HG03442 (cell line): ENCODE measurements around the gene PDIA4.
"Not testable (repeated sequence)": the region's sequence is repeated elsewhere in the genome, so short reads cannot be mapped to it uniquely, and the experiment has no call there.

Source experiments
- ATAC-seq: cut with Tn5 transposase; IDR thresholded peaks from one replicate; pipeline ENCODE4 v1.9.1; 2021; ENCODE audit warnings: mild to moderate bottlenecking, moderate library complexity; ENCODE audit not compliant: unreplicated experiment

The PDIA4 gene

GRCh38 chr7:149004405-149005370, 23.6 kb downstream of the PDIA4 start:
- ATAC-seq = no peak

GRCh38 chr7:149003560-149004305, 24.6 kb downstream of the PDIA4 start:
- ATAC-seq = no peak

- ATAC-seq = no peak
Observed at GRCh38 chr7:149003018-149003417, 25.3 kb downstream of the PDIA4 start.

- ATAC-seq = no peak
Observed at GRCh38 chr7:149002604-149003003, 25.7 kb downstream of the PDIA4 start.

GRCh38 chr7:149001427-149002068, 26.8 kb downstream of the PDIA4 start:
- ATAC-seq = no peak

GRCh38 chr7:149000961-149001360, 27.3 kb downstream of the PDIA4 start:
- ATAC-seq = no peak

- no peak for ATAC-seq
Observed at GRCh38 chr7:148999192-148999591, 29.1 kb downstream of the PDIA4 start.

GRCh38 chr7:148997497-148997896, 30.8 kb downstream of the PDIA4 start:
- ATAC-seq = no peak

GRCh38 chr7:148994576-148994975, 33.7 kb downstream of the PDIA4 start:
- ATAC-seq = no peak

- ATAC-seq = no peak
Observed at GRCh38 chr7:148993193-148993592, 35.1 kb downstream of the PDIA4 start.

GRCh38 chr7:148991536-148991935, 36.8 kb downstream of the PDIA4 start:
- ATAC-seq = no peak

GRCh38 chr7:148987751-148988512, 40.4 kb downstream of the PDIA4 start:
- ATAC-seq = no peak

- peak; percentile 90 for ATAC-seq
Observed at GRCh38 chr7:148987010-148987750, 41.1 kb downstream of the PDIA4 start.

GRCh38 chr7:148986742-148987009, 41.6 kb downstream of the PDIA4 start:
- no peak for ATAC-seq

GRCh38 chr7:148983200-148984146, 44.8 kb downstream of the PDIA4 start:
- ATAC-seq = peak; percentile 52

- ATAC-seq = no peak
Observed at GRCh38 chr7:148982654-148983199, 45.6 kb downstream of the PDIA4 start.

- no peak for ATAC-seq
Observed at GRCh38 chr7:148979827-148980226, 48.5 kb downstream of the PDIA4 start.

- ATAC-seq = not testable (repeated sequence)
Observed at GRCh38 chr7:148979072-148979471, 49.2 kb downstream of the PDIA4 start.

- ATAC-seq = no peak
Observed at GRCh38 chr7:148978091-148978490, 50.2 kb downstream of the PDIA4 start.
